ENCODE data around the gene TADA2B. TPM values are rescaled to one million over a fixed set of nuclear protein-coding genes. Genes with fewer than 3 reads are reported as not detected.
A peak's percentile ranks its signal among the peaks of the same experiment; 100 is the strongest.

Gene TADA2B
- total RNA-seq, 2 donors from 2014 or later: 15.8 to 16.9 TPM

DNA sequence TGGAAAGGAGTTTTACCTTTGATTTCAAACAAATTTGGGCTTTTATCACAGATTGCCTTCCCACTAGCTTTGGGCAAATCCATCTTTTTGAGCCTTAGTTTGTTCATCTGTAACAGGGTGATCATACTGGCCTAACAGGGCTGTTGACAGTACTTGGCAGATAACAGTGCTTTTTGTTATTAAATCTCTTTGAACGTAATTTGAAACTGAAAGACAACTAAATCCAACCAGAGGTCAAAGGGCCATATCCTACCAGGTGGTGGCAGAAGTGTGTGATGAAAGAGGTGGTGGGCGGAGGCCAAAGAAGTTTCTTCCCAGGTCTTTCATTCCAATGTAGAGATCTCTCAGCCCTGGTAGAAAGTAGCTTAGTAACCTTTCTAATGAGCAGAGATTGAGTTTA, 35.2 kb upstream of the TADA2B start:
- peak overlapping the region in 1 of 2 donors; percentile 45 for H3K27ac Mint-ChIP-seq
- no peaks in the 10 kb centered on the region for H3K27me3 Mint-ChIP-seq
- no peak for DNase-seq (ENCODE audit: low spot score)
- H3K4me1 Mint-ChIP-seq (ENCODE audit: low read depth in 2 of 2): no peaks in the 10 kb centered on the region
- no peak for ATAC-seq
- H3K36me3 Mint-ChIP-seq: peaks cover 19% of the 10 kb centered on the region
- H3K4me3 Mint-ChIP-seq: no peak overlapping the region
- no peaks in the 10 kb centered on the region for H3K9me3 Mint-ChIP-seq

DNA sequence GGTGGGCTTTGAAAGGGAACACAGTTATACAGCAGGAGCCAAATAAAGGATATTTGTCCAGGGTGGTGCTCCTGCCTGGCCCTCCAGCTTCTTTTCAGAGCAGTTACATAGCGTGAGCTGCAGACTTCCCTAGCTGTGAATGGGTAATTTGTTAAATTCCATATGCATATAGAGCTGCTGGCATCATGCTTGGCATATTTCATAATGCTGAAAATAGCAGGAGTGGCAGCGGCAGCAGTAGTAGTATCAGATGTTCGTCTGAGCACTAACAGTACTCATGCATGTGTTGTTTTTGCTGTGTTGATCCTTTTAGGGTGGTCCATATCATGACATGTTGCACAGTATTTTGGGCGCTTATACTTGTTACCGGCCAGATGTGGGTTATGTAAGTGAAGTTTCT, 33.6 kb upstream of the TADA2B start:
- H3K27ac Mint-ChIP-seq: no peak overlapping the region
- peaks cover 22% of the 10 kb centered on the region for H3K36me3 Mint-ChIP-seq
- no peak for DNase-seq (ENCODE audit: low spot score)
- no peaks in the 10 kb centered on the region for H3K27me3 Mint-ChIP-seq
- peaks cover under 1% of the 10 kb centered on the region in 2 donors for H3K4me1 Mint-ChIP-seq (ENCODE audit: low read depth in 2 of 2)
- no peak for ATAC-seq
- no peaks in the 10 kb centered on the region for H3K9me3 Mint-ChIP-seq
- no peak overlapping the region for H3K4me3 Mint-ChIP-seq

- Mint-ChIP-seq H3K4me1 (ENCODE audit: low read depth in 2 of 2) (peaks cover 3 to 4% of the 10 kb centered on the region in 2 donors), H3K9me3 (no peaks in the 10 kb centered on the region), H3K36me3 (peaks cover 30% of the 10 kb centered on the region), H3K4me3 (no peak overlapping the region), H3K27ac (no peak overlapping the region), H3K27me3 (no peaks in the 10 kb centered on the region)
- DNase-seq (ENCODE audit: low spot score): no peak
- no peak for ATAC-seq
Observed at GRCh38 chr4:7013175-7013574, 30.0 kb upstream of the TADA2B start.

GRCh38 chr4:7014815-7015214, 28.4 kb upstream of the TADA2B start:
- Mint-ChIP-seq H3K27ac (no peak overlapping the region), H3K9me3 (no peaks in the 10 kb centered on the region), H3K4me1 (ENCODE audit: low read depth in 2 of 2) (peaks cover 3 to 4% of the 10 kb centered on the region in 2 donors), H3K36me3 (peaks cover 23% of the 10 kb centered on the region), H3K4me3 (no peak overlapping the region), H3K27me3 (no peaks in the 10 kb centered on the region)
- DNase-seq (ENCODE audit: low spot score) (no peak), ATAC-seq (peak in 1 of 2 donors; percentile 15)

DNA sequence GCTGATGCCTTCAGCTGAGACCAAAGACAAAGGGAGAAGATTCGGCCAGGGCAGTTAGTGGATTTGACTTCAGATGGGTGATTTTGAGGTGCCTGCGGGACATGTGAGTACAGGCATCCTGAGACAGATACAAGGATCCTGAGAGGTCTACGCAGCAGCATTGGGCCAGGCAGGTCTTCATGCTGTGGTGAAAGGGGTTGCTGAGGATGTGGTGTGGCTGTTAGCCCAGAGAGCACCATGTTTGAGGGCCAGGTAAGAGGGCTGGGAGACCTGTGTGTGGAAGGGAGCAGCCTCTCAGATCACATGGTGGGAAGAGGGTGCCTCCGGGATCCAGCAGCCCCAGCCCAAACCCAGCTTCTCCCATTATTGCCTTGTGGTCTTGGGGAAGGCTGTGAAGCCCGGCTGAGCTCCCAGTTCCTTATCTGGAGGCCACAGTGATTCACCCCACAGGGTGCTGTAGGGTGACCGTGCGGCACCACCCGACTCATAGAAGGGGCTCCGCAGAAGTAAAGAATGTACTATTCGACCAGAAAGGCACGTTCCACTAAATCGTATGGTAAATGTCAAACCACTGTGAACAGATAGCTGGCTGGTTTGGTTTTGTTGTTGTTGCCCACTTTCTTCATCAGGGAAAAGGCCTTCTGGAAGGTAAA, 27.7 kb upstream of the TADA2B start:
- H3K27me3 Mint-ChIP-seq: no peaks in the 10 kb centered on the region
- peaks cover 16% of the 10 kb centered on the region for H3K36me3 Mint-ChIP-seq
- no peak overlapping the region for H3K27ac Mint-ChIP-seq
- no peak overlapping the region for H3K4me3 Mint-ChIP-seq
- H3K4me1 Mint-ChIP-seq (ENCODE audit: low read depth in 2 of 2): peaks cover 3 to 4% of the 10 kb centered on the region in 2 donors
- ATAC-seq (no peak), DNase-seq (ENCODE audit: low spot score) (no peak)
- no peaks in the 10 kb centered on the region for H3K9me3 Mint-ChIP-seq

DNA sequence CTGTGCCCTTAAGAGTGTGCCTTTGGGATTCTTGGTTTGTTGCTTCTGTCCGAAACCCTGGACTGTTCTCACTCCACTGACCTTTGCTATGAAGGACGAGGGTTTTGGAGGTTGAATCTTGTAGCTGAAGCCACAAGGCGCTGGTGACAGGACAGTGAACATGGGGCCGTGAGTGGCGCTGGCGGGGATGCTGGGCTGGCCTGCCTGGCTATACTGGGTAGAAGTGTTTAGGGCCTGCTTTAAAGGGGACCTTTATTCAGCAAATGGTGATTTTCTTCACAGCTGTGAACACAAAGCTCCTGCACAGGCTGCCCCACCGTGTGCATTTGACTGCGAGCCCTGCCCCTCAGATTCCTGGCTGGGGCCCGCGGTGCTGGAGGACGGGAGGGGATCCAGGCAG, 27.1 kb upstream of the TADA2B start:
- Mint-ChIP-seq H3K36me3 (peaks cover 11% of the 10 kb centered on the region), H3K4me1 (ENCODE audit: low read depth in 2 of 2) (peaks cover 3 to 4% of the 10 kb centered on the region in 2 donors), H3K27ac (no peak overlapping the region), H3K9me3 (no peaks in the 10 kb centered on the region), H3K27me3 (no peaks in the 10 kb centered on the region), H3K4me3 (no peak overlapping the region)
- ATAC-seq: no peak
- DNase-seq (ENCODE audit: low spot score): no peak

DNA sequence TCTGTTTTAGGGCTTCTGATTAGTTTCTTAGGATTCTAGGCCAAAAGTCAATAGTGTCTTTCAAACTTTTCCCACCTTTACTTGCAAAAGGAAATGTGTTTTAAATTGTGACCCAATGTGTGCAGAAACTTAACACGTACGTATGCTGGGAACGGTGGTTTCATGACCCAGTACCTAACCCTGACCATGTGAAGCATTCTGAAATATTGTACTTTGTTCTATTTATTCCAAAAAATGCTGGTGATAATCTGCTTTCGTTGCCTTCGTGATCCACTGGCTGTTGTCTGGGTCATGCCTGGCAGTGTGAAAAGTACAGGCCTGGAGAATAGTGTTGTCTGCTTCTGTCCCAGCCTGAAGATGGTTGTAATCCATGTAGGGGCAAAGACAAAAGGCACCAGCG, 26.7 kb upstream of the TADA2B start:
- peaks cover 11% of the 10 kb centered on the region for H3K36me3 Mint-ChIP-seq
- no peak overlapping the region for H3K4me3 Mint-ChIP-seq
- H3K4me1 Mint-ChIP-seq (ENCODE audit: low read depth in 2 of 2): peaks cover 3 to 4% of the 10 kb centered on the region in 2 donors
- no peak overlapping the region for H3K27ac Mint-ChIP-seq
- no peaks in the 10 kb centered on the region for H3K9me3 Mint-ChIP-seq
- H3K27me3 Mint-ChIP-seq: no peaks in the 10 kb centered on the region
- no peak for ATAC-seq
- DNase-seq (ENCODE audit: low spot score): no peak

DNA sequence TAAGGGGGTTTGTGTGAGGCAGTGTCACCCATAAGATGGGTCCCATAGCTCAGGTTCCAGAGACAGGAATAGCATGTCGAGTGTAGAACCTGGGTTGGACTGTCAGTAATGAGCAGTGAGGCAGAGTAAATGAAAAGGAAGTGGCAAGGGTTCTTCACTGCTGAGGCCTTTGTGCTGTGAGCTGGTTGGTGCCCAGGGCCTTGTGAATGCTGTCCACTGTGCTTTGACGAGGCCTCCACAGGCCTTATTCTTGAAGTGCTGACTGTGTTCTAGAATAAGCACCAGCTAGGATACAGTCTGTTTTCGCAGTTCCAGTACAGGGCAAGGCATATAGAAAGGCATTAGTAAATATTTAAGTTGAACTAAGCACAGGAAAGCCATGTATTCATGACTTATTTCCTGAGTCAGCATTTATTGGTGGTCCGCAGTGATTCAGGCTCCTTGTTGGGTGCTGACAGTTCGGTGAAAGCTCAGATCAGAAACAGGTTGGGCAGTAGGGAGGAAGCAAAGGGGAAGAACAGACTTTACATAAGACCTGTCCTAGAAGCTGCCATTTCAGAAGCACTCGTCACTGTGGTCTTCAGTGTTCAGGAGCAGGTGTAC, 25.6 kb upstream of the TADA2B start:
- Mint-ChIP-seq H3K9me3 (no peaks in the 10 kb centered on the region), H3K27ac (no peak overlapping the region), H3K4me1 (ENCODE audit: low read depth in 2 of 2) (peaks cover 4 to 5% of the 10 kb centered on the region in 2 donors), H3K4me3 (no peak overlapping the region), H3K36me3 (peaks cover 11% of the 10 kb centered on the region), H3K27me3 (no peaks in the 10 kb centered on the region)
- ATAC-seq (no peak), DNase-seq (ENCODE audit: low spot score) (no peak)

- DNase-seq (ENCODE audit: low spot score): no peak
- Mint-ChIP-seq H3K4me1 (ENCODE audit: low read depth in 2 of 2) (peaks cover 4 to 5% of the 10 kb centered on the region in 2 donors), H3K4me3 (no peak overlapping the region), H3K27ac (no peak overlapping the region), H3K27me3 (no peaks in the 10 kb centered on the region), H3K36me3 (peaks cover 11% of the 10 kb centered on the region), H3K9me3 (no peaks in the 10 kb centered on the region)
- peak in 1 of 2 donors; percentile 17 for ATAC-seq
Observed at GRCh38 chr4:7018281-7018680, 24.9 kb upstream of the TADA2B start.

- DNase-seq (ENCODE audit: low spot score) (no peak), ATAC-seq (no peak)
- Mint-ChIP-seq H3K36me3 (peaks cover 9% of the 10 kb centered on the region), H3K4me1 (ENCODE audit: low read depth in 2 of 2) (peaks cover 4 to 5% of the 10 kb centered on the region in 2 donors), H3K4me3 (no peak overlapping the region), H3K9me3 (no peaks in the 10 kb centered on the region), H3K27ac (no peak overlapping the region), H3K27me3 (no peaks in the 10 kb centered on the region)
Observed at GRCh38 chr4:7019367-7019766, 23.8 kb upstream of the TADA2B start.

GRCh38 chr4:7020290-7020689, 22.9 kb upstream of the TADA2B start:
- DNase-seq (ENCODE audit: low spot score) (no peak), ATAC-seq (no peak)
- peaks cover under 1% of the 10 kb centered on the region for H3K36me3 Mint-ChIP-seq
- H3K27me3 Mint-ChIP-seq: no peaks in the 10 kb centered on the region
- no peak overlapping the region for H3K27ac Mint-ChIP-seq
- H3K4me3 Mint-ChIP-seq: no peak overlapping the region
- H3K9me3 Mint-ChIP-seq: no peaks in the 10 kb centered on the region
- peaks cover 0 to 2% of the 10 kb centered on the region in 2 donors for H3K4me1 Mint-ChIP-seq (ENCODE audit: low read depth in 2 of 2)

- DNase-seq (ENCODE audit: low spot score) (no peak), ATAC-seq (no peak)
- Mint-ChIP-seq H3K36me3 (no peaks in the 10 kb centered on the region), H3K27ac (no peak overlapping the region), H3K9me3 (no peaks in the 10 kb centered on the region), H3K27me3 (no peaks in the 10 kb centered on the region), H3K4me1 (ENCODE audit: low read depth in 2 of 2) (peaks cover 0 to 2% of the 10 kb centered on the region in 2 donors), H3K4me3 (no peak overlapping the region)
Observed at GRCh38 chr4:7020856-7021255, 22.3 kb upstream of the TADA2B start.

DNA sequence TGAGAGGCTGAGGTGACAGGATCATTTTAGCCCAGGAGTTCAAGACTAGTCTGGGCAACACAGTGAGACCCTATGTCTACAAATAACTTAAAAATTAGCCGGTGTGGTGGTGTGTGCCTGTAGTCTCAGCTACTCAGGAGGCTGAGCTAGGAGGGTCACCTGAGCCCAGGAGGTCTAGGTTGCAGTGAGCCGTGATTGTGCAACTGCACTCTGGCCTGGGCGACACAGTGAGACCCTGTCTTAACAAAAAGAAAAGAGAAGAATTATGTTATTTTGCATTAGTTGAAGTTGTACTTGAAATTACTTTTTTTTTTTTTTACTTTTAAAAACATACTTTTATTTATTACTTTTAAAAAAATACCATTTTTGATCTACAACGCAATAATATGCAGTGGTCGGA, 21.8 kb upstream of the TADA2B start:
- no peak overlapping the region for H3K4me3 Mint-ChIP-seq
- DNase-seq (ENCODE audit: low spot score) (no peak), ATAC-seq (no peak)
- peaks cover 0 to 5% of the 10 kb centered on the region in 2 donors for H3K4me1 Mint-ChIP-seq (ENCODE audit: low read depth in 2 of 2)
- no peaks in the 10 kb centered on the region for H3K36me3 Mint-ChIP-seq
- no peaks in the 10 kb centered on the region for H3K9me3 Mint-ChIP-seq
- H3K27ac Mint-ChIP-seq: no peak overlapping the region
- no peaks in the 10 kb centered on the region for H3K27me3 Mint-ChIP-seq

GRCh38 chr4:7021930-7022664, 21.1 kb upstream of the TADA2B start:
- H3K4me3 Mint-ChIP-seq: no peak overlapping the region
- ATAC-seq: no peak

More at GRCh38 chr4:7021930-7022664, 21.1 kb upstream of the TADA2B start:
- Mint-ChIP-seq H3K27me3 (no peaks in the 10 kb centered on the region), H3K36me3 (peaks cover under 1% of the 10 kb centered on the region), H3K27ac (peak overlapping the region in 1 of 2 donors; percentile 15), H3K4me1 (ENCODE audit: low read depth in 2 of 2) (peaks cover 1 to 6% of the 10 kb centered on the region in 2 donors), H3K9me3 (no peaks in the 10 kb centered on the region)
- no peak for DNase-seq (ENCODE audit: low spot score)

Data from natural killer cell treated with Interleukin-12 subunit alpha and Interleukin-12 subunit beta and Interleukin-15 and Interleukin-18, amount 100 ng/mL, for 72 hours (primary cell).